Urinary bladder (tissue), 4 donors: ENCODE measurements around the gene ATG9A. TPM values are rescaled to one million over a fixed set of nuclear protein-coding genes. Genes with fewer than 3 reads are reported as not detected.
"Not testable (repeated sequence)": the region's sequence is repeated elsewhere in the genome, so short reads cannot be mapped to it uniquely, and the experiment has no call there.

ENCODE experiments used
- DNase-seq: peaks from one replicate; pipeline ENCODE4 v3.0.0-alpha.2; 2015; ENCODE audit errors: extremely low spot score
- H3K27ac ChIP-seq: one replicate; pipeline ENCODE4 v1.5.1; 2013; ENCODE audit warnings: low read depth, mild to moderate bottlenecking, moderate library complexity
- H3K36me3 ChIP-seq: one replicate; pipeline ENCODE4 v1.6.1; 2013; ENCODE audit warnings: mild to moderate bottlenecking, moderate library complexity; ENCODE audit not compliant: insufficient read depth
- H3K4me1 ChIP-seq: one replicate; pipeline ENCODE4 v1.6.1; 2013; ENCODE audit warnings: mild to moderate bottlenecking, moderate library complexity; ENCODE audit not compliant: insufficient read depth
- H3K4me3 ChIP-seq: one replicate; pipeline ENCODE4 v1.5.1; 2013; ENCODE audit warnings: low read depth, low read length
- WGBS: extraction: QIAGEN DNeasy Blood & Tissue Kit; methylation state at CpG from one replicate; pipeline ENCODE4 v1.1.7; 2013; 5-methylcytosine and 5-hydroxymethylcytosine counted together
- polyA plus RNA-seq: library from polyadenylated mRNA; stranded (reverse); fragments of 200-250 nt; gene quantifications from one replicate; pipeline ENCODE4 v1.2.3, GENCODE V29; 2013
- total RNA-seq: library from RNA; depleted of rRNA; stranded (reverse); fragments of >200 nt; gene quantifications from one replicate; pipeline ENCODE4 v1.2.3, GENCODE V29; 2014
- donor health status: healthy with polysubstance abuse.
- donor health status: healthy.

Gene ATG9A
- total and polyA plus RNA-seq, 2 donors: 20.7 to 54.6 TPM

DNA sequence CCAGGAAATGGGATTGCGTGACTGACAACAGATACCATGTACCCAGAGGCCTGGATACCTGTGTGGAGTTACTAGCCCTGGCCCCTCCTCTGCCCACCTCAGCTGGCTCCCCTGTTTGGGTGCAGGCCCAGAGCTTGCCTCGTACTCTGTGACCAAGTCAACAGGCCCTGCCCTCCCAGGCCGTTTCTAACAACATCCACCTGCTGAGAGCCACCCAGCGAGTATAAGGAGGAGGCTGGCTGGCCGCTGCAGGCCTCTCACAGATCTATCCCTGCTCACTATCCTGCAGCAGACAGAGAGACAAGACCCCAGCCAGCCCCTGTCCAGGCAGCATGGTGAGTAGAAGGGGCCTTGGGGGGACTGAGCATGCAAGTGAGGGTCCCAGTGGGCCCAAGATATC is 36.8 kb upstream of the ATG9A start:
- WGBS: 60% methylated on average over 5 of the region's 5 CpGs

DNA sequence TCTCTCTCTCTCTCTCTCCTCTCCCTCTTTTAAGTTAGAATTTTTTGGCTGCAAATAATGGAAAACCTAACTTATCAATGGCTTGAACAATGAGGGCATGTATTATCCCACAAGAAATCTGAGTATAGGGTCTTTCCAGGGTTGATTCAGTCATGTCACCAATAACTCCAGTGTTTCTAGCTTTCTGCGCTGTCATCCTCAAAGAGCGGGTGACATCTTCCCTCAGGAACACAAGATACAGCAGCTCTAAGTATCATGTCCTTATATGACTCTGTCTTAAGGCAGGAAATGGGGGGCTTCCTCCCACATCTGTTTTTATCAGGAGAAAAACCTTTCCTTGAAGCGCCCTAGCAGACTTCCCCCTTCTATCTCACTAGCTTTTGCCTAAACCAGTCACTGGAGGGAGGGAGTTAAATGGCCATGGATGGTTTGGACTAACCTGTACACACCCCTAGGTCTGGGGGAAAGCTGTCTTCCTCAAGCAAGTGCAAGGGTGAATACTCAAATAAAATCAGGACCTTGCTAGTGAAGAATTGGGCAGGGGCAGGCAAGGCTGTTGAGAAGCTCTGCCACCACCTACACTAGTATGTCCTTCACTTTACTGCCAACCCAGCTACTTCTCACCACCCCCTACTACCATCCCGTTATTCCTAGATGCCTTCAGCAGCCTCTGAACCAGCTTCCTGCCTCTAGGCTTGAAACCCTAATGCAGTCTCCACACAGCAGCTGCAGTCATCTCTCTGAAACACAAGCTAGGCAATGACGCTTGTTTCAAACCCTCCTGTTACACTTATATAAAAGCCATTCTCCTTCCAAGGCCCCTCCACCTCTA is 31.8 kb upstream of the ATG9A start:
- WGBS: 67% methylated on average over 5 of the region's 5 CpGs
- Histone ChIP-seq H3K4me3 (no peak overlapping the region), H3K36me3 (no peaks in the 10 kb centered on the region), H3K27ac (no peak overlapping the region), H3K4me1 (no peaks in the 10 kb centered on the region)
- no peak for DNase-seq

More for the DNA sequence above, 36.8 kb upstream of the ATG9A start:
- Histone ChIP-seq H3K27ac (no peak overlapping the region), H3K4me1 (no peaks in the 10 kb centered on the region), H3K4me3 (no peak overlapping the region), H3K36me3 (no peaks in the 10 kb centered on the region)
- DNase-seq: no peak

DNA sequence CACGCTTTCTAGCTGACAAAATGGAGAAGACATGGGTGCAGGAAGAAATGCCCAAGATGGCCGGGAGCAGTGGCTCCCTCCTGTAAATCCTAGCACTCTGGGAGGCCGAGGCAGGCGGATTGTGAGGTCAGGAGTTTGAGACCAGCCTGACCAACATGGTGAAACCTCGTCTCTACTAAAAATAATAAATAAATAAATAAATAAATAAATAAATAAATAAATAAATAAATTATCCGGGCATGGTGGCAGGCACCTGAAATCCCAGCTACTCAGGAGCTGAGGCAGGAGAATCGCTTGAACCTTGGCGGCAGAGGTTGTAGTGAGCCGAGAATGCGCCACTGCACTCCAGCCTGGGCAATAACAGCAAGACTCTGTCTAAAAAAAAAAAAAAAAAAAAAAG is 29.5 kb upstream of the ATG9A start:
- WGBS: 82% methylated on average over 10 of the region's 10 CpGs
- DNase-seq, H3K36me3 ChIP-seq, H3K27ac ChIP-seq, H3K4me1 ChIP-seq, H3K4me3 ChIP-seq: not testable (repeated sequence)

DNA sequence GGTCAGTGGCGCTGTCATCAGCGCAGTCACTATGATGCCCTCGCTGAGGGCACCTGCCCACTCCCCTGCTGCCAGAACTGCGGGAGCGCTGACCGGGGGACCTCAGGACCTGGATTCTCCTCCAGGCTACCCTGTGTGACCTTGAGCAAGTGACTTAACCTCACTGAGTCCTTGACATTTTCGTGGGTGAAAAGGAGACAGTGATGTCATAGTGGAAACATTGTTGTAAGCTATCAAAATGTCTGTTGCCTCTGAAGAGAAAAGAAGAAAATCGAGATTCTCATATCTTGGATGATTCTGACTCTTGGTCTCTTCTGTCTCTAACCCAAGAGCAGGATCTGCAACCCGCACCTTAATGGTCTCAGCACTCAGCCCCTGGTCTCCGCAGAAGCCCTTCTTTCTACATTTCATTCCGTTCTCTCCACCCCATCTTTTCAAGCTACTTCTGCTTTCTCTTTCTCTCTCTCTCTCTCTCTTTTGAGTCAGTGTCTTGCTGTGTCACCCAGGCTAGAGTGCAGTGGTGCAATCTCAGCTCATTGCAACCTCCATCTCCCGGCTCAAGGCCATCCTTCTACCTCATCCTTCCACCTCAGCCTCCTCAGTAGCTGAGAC is 25.3 kb upstream of the ATG9A start:
- WGBS: 23% methylated on average over 12 of the region's 12 CpGs
- H3K4me3 ChIP-seq: peak overlapping the region; percentile 59
- no peaks in the 10 kb centered on the region for H3K4me1 ChIP-seq
- DNase-seq: no peak
- H3K36me3 ChIP-seq: no peaks in the 10 kb centered on the region
- H3K27ac ChIP-seq: no peak overlapping the region

DNA sequence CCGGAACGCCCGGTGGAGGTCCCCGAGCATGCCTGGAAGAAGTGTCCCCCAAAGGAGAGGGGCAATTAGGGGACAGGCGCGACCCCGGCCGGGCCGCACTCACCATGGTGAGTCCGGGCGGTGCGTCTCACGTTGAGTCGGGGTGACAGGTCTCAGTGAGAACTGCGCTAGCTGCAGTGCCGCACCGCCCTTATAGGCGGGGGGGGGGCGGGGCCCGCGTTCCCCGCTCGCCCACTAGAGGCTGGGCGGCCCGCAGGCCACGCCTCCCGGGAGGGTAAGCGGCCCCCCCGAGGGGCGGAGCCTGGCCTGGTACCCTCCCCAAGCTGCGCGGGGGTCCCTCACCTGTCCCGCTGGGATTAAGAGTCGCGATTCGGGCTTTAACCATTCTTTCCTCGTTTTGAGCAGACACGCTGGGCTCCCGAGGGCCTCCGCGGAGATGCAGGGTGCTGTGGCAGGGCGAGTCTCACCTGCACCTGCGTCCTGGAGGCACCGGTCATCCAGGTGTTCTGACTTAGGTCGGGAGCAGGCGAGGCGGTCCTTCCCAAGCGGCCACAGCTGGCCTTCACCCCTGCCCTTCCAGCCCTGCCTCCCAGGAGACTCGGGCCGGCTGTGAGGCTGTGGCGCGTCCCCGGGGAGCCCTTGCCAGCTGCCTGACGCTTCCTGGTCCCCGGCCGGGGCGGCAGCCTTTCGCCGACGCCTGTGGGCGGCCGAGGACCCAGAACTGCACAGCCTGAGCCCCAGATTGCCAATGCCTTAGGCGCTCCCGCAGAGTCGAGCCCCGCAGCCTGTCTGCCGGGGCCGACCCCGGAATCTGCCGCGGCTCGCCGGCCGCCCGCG is 24.5 kb upstream of the ATG9A start, which contains the start of gene TUBA4A:
TSS of gene TUBA4A (minus strand) at position 166 of the 837 bp plus-strand sequence. CDS start at position 106, 60 bp downstream.
- peak within 1 kb of the TSS; percentile 59 for H3K4me3 ChIP-seq
- no peaks in the 10 kb centered on the region for H3K4me1 ChIP-seq
- H3K27ac ChIP-seq: peak within 1 kb of the TSS; percentile 64
- WGBS: under 1% methylated on average over 76 of the region's 76 CpGs
- DNase-seq: no peak
- no peaks in the 10 kb centered on the region for H3K36me3 ChIP-seq

DNA sequence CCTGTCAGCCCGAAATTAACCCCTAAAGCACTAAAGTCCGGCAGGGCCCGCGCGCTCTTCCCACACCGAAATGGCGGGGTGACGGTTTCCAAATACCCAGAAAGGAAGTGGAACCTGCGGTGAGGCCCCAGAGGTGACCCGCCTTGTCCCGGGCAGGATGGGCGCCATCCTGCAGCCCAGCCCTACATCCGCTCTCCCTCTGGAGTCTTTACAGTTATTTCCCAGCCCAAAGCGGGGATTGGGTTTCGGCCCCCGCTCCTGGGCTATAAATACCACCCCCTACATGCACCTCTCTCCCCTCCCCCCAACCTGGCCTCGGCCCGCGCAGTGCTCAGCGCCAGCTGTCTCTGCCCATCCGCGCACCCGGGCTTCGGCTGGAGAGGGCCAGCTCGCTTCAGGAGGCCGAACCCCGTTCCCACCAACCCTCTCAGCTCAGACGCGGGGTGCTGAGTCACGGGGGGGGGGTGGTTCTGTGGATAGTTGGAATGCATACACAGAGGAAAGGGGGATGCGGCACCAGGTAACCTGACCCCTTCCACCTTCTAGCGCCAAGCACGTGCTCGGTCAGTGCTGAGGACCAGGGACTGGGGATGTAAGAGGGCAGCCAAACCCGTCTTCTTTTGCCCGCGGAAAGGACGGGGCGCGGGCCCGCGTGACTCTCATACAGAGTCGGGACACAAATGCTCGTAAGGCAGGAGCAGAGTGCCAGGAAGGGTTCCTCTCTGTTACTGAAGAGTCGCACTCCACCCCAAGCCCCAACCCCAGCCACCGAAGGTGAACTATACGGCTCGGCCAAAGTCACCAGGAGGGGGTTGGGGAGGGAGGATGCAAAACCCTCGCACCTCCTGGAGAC is 23.7 kb upstream of the ATG9A start, which contains the start of gene TUBA4B:
TSS of gene TUBA4B (plus strand) at position 344 of the 853 bp plus-strand sequence. CDS start at position 509, 165 bp downstream.
- Histone ChIP-seq H3K4me1 (no peaks in the 10 kb centered on the region), H3K4me3 (peak within 1 kb of the TSS; percentile 59), H3K27ac (peak within 1 kb of the TSS; percentile 43), H3K36me3 (no peaks in the 10 kb centered on the region)
- WGBS: 4% methylated on average over 49 of the region's 49 CpGs
- no peak for DNase-seq

DNA sequence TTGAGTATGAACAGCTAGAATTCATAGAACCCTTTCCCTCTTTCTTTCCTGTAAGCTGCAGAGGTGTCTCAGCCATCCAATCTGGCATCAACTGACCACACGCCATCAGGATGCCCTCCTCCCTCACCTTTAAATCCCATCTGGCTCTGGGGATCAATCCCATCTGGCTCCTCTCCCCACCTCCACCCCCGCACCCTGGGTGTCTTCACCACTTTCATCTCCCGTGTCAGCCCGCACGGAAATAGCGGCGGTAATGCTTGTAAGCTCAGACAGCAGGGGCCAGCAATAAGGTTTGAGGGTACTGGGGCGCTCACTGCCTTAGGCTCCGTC is 23.1 kb upstream of the ATG9A start:
- Histone ChIP-seq H3K36me3 (no peaks in the 10 kb centered on the region), H3K27ac (peak overlapping the region; percentile 1), H3K4me3 (peak overlapping the region; percentile 59), H3K4me1 (no peaks in the 10 kb centered on the region)
- no peak for DNase-seq
- WGBS: 16% methylated on average over 9 of the region's 9 CpGs

DNA sequence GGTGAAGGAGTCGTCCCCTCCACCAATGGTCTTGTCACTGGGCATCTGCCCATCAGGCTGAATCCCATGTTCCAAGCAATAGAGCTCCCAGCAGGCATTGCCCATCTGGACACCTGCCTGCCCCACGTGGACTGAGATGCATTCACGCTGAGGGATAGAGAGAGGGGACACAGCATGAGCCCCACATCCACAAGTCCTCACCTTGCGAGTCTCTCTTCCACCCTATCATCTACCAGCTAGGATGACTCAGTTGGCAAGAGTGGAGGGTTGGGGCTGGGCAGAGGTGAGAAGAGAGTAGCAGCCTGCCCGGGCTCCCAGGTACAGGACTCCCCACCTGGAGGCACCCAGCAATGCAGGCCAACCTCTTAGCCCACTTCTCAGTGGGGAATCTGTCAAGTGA is 22.6 kb upstream of the ATG9A start:
- H3K4me1 ChIP-seq: no peaks in the 10 kb centered on the region
- H3K4me3 ChIP-seq: peak overlapping the region; percentile 59
- WGBS: 69% methylated on average over 5 of the region's 5 CpGs
- DNase-seq: no peak
- H3K36me3 ChIP-seq: no peaks in the 10 kb centered on the region
- H3K27ac ChIP-seq: peak overlapping the region; percentile 28

DNA sequence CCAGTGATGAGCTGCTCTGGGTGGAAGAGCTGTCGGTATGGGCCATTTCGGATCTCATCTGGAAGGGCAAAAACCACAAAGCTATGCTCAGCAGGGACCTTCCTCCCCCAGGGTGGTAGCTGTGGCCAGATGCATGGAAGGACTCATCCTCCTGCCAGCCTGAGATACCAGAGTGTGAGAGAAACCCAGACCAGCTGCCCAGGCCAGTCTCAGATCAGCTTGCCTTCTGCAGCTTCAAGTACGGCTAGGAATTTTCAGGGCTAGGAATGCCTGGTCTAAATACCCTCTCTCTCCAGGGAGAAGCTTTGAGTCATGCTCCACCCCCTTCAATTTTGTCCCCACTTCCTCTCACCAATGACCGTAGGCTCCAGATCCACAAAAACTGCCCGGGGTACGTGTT is 22.2 kb upstream of the ATG9A start:
- H3K4me3 ChIP-seq: no peak overlapping the region
- H3K4me1 ChIP-seq: no peaks in the 10 kb centered on the region

DNA sequence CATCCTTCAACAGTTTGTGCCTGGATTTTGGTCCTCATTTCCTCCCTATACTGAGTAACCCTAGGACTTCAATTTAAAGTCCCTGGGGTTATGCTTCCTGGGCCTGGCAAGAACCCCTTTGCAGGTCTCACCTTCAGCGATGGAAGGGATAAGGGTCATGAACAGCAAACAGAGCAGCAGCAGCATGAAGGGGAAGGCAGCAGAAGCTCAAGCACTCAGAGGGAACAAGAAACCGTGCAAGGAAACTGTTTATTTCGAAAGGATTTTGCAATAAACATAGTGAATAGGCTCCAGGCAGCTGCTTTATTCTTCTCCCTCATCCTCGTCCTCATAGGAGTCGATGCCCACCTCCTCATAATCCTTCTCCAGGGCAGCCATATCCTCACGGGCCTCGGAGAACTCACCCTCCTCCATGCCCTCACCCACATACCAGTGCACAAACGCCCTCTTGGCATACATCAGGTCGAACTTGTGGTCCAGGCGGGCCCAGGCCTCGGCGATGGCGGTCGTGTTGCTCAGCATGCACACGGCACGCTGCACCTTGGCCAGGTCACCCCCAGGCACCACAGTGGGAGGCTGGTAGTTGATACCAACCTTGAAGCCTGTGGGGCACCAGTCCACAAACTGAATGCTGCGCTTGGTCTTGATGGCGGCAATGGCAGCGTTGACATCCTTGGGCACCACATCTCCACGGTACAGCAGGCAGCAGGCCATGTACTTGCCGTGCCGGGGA is 20.8 kb upstream of the ATG9A start:
- Histone ChIP-seq H3K4me3 (no peak overlapping the region), H3K36me3 (no peaks in the 10 kb centered on the region), H3K27ac (peak overlapping the region; percentile 71), H3K4me1 (no peaks in the 10 kb centered on the region)
- WGBS: 75% methylated on average over 22 of the region's 22 CpGs
- DNase-seq: no peak

More for the DNA sequence above, 22.2 kb upstream of the ATG9A start:
- H3K27ac ChIP-seq: no peak overlapping the region
- DNase-seq: no peak
- H3K36me3 ChIP-seq: no peaks in the 10 kb centered on the region
- 81% methylated on average over 6 of the region's 6 CpGs for WGBS

DNA sequence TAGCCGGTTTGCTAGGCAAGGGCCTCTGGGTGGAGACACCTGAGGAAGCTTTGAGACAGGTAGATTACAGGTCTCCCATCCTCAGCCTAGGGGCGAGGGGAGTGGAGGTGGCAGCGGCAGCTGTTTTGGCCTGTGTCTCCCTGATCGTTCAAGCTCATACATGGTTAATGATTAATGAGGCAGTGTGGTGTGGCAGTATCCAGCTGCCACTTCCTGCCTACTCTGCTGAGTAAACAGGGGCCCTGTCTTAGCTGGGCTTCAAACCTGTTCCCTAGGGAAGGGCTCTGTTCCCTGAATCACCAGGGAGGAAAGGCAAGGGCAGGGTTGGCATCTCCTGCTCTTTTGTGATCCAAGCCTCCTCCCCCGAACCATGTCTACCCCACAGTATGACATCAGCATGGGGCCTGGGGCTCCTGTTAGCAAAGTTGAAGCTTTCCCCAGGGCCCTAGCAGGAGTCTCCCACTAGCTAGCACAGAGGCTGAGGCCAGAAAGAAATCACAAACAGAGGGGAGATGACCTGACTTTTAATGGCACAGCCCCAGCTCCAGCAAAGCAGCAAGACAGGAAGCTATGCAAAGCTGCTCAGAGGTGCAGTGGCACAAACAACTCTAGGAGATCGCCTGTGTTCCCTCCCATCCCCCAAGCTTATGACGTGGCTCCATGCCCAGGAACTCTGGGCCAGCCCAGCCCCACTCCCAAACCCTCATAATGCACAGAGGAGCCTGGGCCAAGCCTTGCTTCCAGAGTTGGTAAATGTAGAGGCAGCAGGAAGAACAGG is 20.0 kb upstream of the ATG9A start:
- WGBS: 24% methylated on average over 7 of the region's 7 CpGs
- peak; percentile 76 for DNase-seq
- Histone ChIP-seq H3K27ac (peak overlapping the region; percentile 71), H3K4me1 (no peaks in the 10 kb centered on the region), H3K36me3 (no peaks in the 10 kb centered on the region), H3K4me3 (no peak overlapping the region)

DNA sequence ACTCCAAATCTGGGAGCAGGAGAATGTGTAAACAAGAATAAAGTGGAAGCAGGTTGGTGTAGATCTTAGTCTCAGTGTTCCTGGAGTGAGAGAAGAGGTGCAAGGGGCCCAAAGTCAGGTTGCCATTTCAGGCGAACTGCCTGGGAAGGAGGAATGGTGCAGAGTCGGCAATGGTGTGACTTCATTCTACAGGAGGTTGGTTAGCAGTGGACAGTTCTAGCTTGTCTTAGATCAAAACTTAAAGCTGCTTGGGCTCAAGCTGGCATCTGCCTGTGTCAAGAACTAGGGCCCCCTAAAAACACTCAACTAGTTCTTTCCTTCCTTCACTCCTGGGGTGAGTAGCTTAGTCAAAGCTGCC is 19.4 kb upstream of the ATG9A start:
- Histone ChIP-seq H3K4me3 (no peak overlapping the region), H3K27ac (peak overlapping the region; percentile 71), H3K36me3 (no peaks in the 10 kb centered on the region), H3K4me1 (no peaks in the 10 kb centered on the region)
- DNase-seq: no peak
- WGBS: 77% methylated on average over 2 of the region's 2 CpGs
